ENCODE results near the gene CCDC198.

The CCDC198 gene

DNA sequence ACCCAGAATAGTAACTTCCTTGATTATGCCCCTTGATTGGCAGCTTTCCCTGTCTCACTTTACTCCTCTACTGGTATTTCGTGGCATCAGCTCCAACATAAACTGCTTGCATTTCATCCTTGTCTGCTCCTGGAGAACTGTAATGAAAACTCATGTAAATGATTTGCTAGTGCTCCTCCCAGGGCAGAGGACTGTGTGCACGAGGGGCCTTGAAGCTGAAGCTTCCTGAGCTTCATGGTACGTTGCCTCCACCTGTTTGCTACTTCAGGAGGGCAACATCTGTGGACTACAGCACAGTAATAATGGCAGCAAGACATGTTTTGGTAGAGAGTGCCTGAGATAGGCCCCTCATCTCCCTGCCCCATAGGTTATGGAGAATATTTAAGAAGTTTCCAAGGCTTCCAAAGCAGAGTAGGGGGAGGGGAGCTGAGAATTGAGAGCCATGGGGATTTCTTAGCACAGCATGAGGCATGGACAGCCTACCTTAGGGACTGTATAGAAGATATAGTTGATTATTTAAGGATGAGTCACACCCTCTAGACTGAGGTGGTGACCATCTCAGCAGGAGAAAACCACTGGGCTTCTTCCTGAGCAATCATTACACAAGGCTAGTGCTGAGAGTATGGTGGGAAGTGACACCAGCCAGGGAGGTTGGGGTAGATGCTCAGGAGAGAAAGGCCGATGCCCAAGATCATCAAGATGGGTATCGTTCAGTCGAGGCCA lies 29.5 kb downstream of the CCDC198 start:
- H3K4me3 ChIP-seq (ENCODE audit: low read depth, low read length) = no peak overlapping the region

- no peak overlapping the region for H3K4me3 ChIP-seq (ENCODE audit: low read depth, low read length)
These were observed 31.1 kb downstream of the CCDC198 start for GRCh38 chr14:57462551-57462950.

- H3K4me3 ChIP-seq (ENCODE audit: low read depth, low read length) = no peak overlapping the region
These were observed 31.8 kb downstream of the CCDC198 start for GRCh38 chr14:57461777-57462320.

- H3K4me3 ChIP-seq (ENCODE audit: low read depth, low read length) = no peak overlapping the region
These were observed 57.7 kb downstream of the CCDC198 start for GRCh38 chr14:57435923-57436322.

- no peak overlapping the region for H3K4me3 ChIP-seq (ENCODE audit: low read depth, low read length)
These were observed 72.7 kb downstream of the CCDC198 start for GRCh38 chr14:57420986-57421385.

GRCh38 chr14:57420033-57420432 lies 73.6 kb downstream of the CCDC198 start:
- no peak overlapping the region for H3K4me3 ChIP-seq (ENCODE audit: low read depth, low read length)
